Esophagus muscularis mucosa (tissue), 4 donors: ENCODE results near the gene SPATA9.

Experiments used
- CTCF ChIP-seq, 3 experiments: fragments of 200-600 bp in 2 of 3; fragments of 450-650 bp in 1 of 3; sonication (generic) in 2 of 3; IDR thresholded peaks; one replicate each; pipeline ENCODE4 v1.5.1; 2017 to 2019; ENCODE audit warnings: antibody characterized with exemption in 3 of 3, mild to moderate bottlenecking in 2 of 3, moderate library complexity in 1 of 3
- EP300 ChIP-seq: sonication (generic); formaldehyde crosslinking; IDR thresholded peaks from one replicate; pipeline ENCODE4 v1.6.1; 2017; ENCODE audit warnings: antibody characterized with exemption
- POLR2A ChIP-seq: fragments of 450-650 bp; IDR thresholded peaks from one replicate; pipeline ENCODE4 v1.6.1; 2017; ENCODE audit warnings: antibody characterized with exemption, moderate library complexity, mild to moderate bottlenecking, low read depth
- POLR2AphosphoS5 ChIP-seq, 2 donors: sonication (generic); formaldehyde crosslinking; IDR thresholded peaks; one replicate each; pipeline ENCODE4 v1.6.1; 2017; ENCODE audit warnings: antibody characterized with exemption in 2 of 2

DNA sequence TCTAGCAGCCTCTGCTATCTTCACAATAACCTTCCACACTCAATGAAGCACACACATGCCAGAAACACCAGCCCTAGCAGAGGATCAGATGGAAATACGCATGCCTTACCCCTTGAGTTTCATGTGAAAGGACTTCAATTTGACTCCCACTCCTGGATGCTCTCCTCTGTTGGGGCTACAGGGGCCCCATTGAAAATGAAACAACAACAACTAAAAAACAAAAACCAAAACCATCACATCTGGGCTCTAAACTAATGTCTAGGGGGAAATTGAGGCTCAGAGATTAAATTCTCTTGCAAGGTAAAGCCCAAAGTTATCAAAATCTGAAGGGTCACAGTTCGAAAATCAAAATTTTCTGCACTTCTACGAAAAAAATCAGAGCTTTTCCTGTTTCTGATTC, 44.2 kb downstream of the SPATA9 start:
- TF ChIP-seq EP300 (no peak), CTCF (IDR thresholded peaks at IDR 0.05) (no peak), POLR2A (no peak), POLR2AphosphoS5 (IDR thresholded peaks at IDR 0.05) (no peak)
